SU-DHL-6 (cell line): Measurements from ENCODE around the gene XRCC2.
A peak's percentile ranks its signal among the peaks of the same experiment; 100 is the strongest.

ENCODE experiments used
- H2AFZ ChIP-seq: fragments of 200-600 bp; sonication (generic); 2 replicates; pipeline ENCODE4 v1.6.1; 2014; ENCODE audit warnings: low read depth, mild to moderate bottlenecking, moderate library complexity, mixed read lengths, antibody characterized with exemption, low read length; ENCODE audit not compliant: severe bottlenecking
- H3F3A ChIP-seq: fragments of 200-600 bp; shearing (Covaris generic); 2 replicates; pipeline ENCODE4 v1.6.0; 2016; ENCODE audit warnings: antibody characterized with exemption, mild to moderate bottlenecking; ENCODE audit not compliant: insufficient read depth
- H3K27ac ChIP-seq: fragments of 200-600 bp; sonication (generic); 2 replicates; pipeline ENCODE4 v1.5.1; 2016; ENCODE audit warnings: low read depth, mild to moderate bottlenecking, low read length, moderate library complexity, mixed read lengths
- H3K27me3 ChIP-seq: fragments of 200-600 bp; sonication (generic), shearing (Covaris generic); 2 replicates; pipeline ENCODE4 v1.6.0; 2014; ENCODE audit warnings: mild to moderate bottlenecking, low read length
- H3K36me3 ChIP-seq: fragments of 200-600 bp; sonication (generic); 2 replicates; pipeline ENCODE4 v1.6.1; 2014; ENCODE audit warnings: mild to moderate bottlenecking, low read length, mixed read lengths
- H3K4me2 ChIP-seq: fragments of 300-600, 200-600 bp; shearing (Covaris generic), sonication (generic); 2 replicates; pipeline ENCODE4 v1.6.0; 2014; ENCODE audit warnings: low read length, low read depth, mild to moderate bottlenecking; ENCODE audit not compliant: poor library complexity, severe bottlenecking
- H3K4me3 ChIP-seq: fragments of 200-600 bp; sonication (generic); 2 replicates; pipeline ENCODE4 v1.5.1; 2014; ENCODE audit warnings: antibody characterized with exemption, low read length, mild to moderate bottlenecking, mixed read lengths; ENCODE audit not compliant: insufficient read depth, poor library complexity, severe bottlenecking
- H3K79me2 ChIP-seq: fragments of 200-600 bp; sonication (generic); 2 replicates; pipeline ENCODE4 v1.6.1; 2014; ENCODE audit warnings: mild to moderate bottlenecking, low read length, moderate library complexity; ENCODE audit not compliant: insufficient read depth
- H3K9ac ChIP-seq: fragments of 200-600 bp; sonication (generic); 2 replicates; pipeline ENCODE4 v1.7.0; 2014; ENCODE audit warnings: mild to moderate bottlenecking, low read length
- H3K9me2 ChIP-seq: fragments of 200-600 bp; sonication (generic); replicated peaks from 2 replicates; pipeline ENCODE4 v1.6.1; 2014; ENCODE audit warnings: low read length; ENCODE audit not compliant: insufficient read depth
- H3K9me3 ChIP-seq: fragments of 200-600 bp; sonication (generic); 2 replicates; pipeline ENCODE4 v1.6.1; 2014; ENCODE audit warnings: low read length, mixed read lengths; ENCODE audit not compliant: insufficient read depth
- H4K20me1 ChIP-seq: fragments of 200-600 bp; sonication (generic); 2 replicates; pipeline ENCODE4 v1.6.1; 2014; ENCODE audit warnings: low read depth, mild to moderate bottlenecking, antibody characterized with exemption, low read length, moderate library complexity, mixed read lengths
- CTCF ChIP-seq: fragments of 200-600 bp; sonication (generic); IDR thresholded peaks from one replicate; pipeline ENCODE4 v1.5.1; 2017; ENCODE audit warnings: antibody characterized with exemption, mild to moderate bottlenecking, low read length, moderate library complexity; ENCODE audit not compliant: insufficient read depth, poor library complexity, severe bottlenecking
- EZH2phosphoT487 ChIP-seq: fragments of 200-600 bp; sonication (generic), shearing (Covaris generic); conservative IDR thresholded peaks from 2 replicates; pipeline ENCODE4 v1.6.1; 2018; ENCODE audit warnings: mild to moderate bottlenecking, antibody characterized with exemption, low read length, moderate library complexity, mixed read lengths

Gene XRCC2

GRCh38 chr7:152677808-152678670 is 2.1 kb upstream of the XRCC2 start:
- TF ChIP-seq CTCF (no peak), EZH2phosphoT487 (no peak)
- H3K27ac ChIP-seq: no peak overlapping the region
- H2AFZ ChIP-seq: no peak overlapping the region
- H3K4me2 ChIP-seq: no peak overlapping the region
- no peak overlapping the region for H3K4me3 ChIP-seq
- H3K79me2 ChIP-seq: peaks cover 26% of the 10 kb centered on the region
- no peaks in the 10 kb centered on the region; the same call in 1 of the 2 replicates for H4K20me1 ChIP-seq
- H3K9me2 ChIP-seq: no peaks in the 10 kb centered on the region
- H3F3A ChIP-seq: peaks cover 10% of the 10 kb centered on the region
- H3K27me3 ChIP-seq: no peaks in the 10 kb centered on the region
- no peaks in the 10 kb centered on the region for H3K36me3 ChIP-seq
- no peak overlapping the region for H3K9ac ChIP-seq
- H3K9me3 ChIP-seq: no peaks in the 10 kb centered on the region

DNA sequence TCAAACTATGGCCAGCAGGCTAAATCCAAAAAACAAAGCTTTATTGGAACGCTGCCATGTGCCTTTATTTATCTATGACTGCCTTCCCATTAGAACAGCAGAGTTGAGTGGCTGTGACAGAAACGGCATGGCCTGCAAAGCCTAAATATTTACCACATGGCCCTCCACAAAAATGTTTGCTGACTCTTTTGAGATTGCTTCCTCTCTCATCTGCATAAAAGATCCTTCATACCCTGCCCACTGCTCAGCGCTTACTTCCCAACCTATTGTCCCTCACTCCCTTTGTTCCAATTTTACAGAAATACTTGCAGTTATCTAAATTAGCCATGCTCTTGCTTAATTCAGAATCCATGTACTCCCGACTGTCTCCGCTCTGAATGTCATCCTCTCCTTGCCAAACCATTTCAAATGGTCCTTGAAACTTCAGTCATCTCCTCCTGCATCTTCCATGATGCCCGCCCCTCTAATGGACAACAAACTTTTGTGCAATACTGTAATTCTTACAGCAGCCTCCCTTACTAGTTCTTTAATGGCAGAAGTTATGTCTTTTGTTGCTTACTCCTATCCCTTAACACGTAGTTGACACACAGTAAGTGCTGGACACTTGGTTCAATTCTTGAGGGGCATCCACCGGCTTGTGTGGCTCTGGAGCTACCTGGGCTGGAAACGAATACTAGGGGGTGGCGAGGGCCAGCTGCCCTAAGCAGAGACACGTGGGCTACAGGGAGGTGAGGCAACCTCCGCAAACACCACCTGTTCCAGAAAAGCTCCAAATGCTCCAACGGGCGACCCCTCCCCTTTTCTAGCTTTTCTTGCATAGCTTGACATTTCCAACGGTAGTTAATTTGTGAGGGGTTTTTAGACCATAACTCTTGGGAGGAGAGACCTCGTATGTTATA is 832 bp downstream of the XRCC2 start:
- H3K4me2 ChIP-seq: peak overlapping the region; percentile 71
- peaks cover 6% of the 10 kb centered on the region; the same call in 1 of the 2 replicates for H3K36me3 ChIP-seq
- no peaks in the 10 kb centered on the region for H3K27me3 ChIP-seq
- H2AFZ ChIP-seq: peak overlapping the region; percentile 84
- peak overlapping the region; percentile 61 for H3K27ac ChIP-seq
- H3K79me2 ChIP-seq: peaks cover 54% of the 10 kb centered on the region
- peak overlapping the region; percentile 96 for H3K4me3 ChIP-seq
- no peaks in the 10 kb centered on the region for H3K9me3 ChIP-seq
- H3K9ac ChIP-seq: peak overlapping the region; percentile 91
- H4K20me1 ChIP-seq: no peaks in the 10 kb centered on the region; the same call in 1 of the 2 replicates
- no peaks in the 10 kb centered on the region for H3K9me2 ChIP-seq
- TF ChIP-seq EZH2phosphoT487 (no peak), CTCF (no peak)
- H3F3A ChIP-seq: peaks cover 10% of the 10 kb centered on the region

- Histone ChIP-seq H2AFZ (no peak overlapping the region), H3K79me2 (peaks cover 67% of the 10 kb centered on the region), H3K4me2 (peak overlapping the region; percentile 31)
Measured at GRCh38 chr7:152673897-152674296, 2.0 kb downstream of the XRCC2 start.

More at GRCh38 chr7:152673897-152674296, 2.0 kb downstream of the XRCC2 start:
- H3K36me3 ChIP-seq: peaks cover 6% of the 10 kb centered on the region; the same call in 1 of the 2 replicates
- H4K20me1 ChIP-seq: no peaks in the 10 kb centered on the region; the same call in 1 of the 2 replicates
- no peaks in the 10 kb centered on the region for H3K9me3 ChIP-seq
- TF ChIP-seq EZH2phosphoT487 (no peak), CTCF (no peak)
- no peaks in the 10 kb centered on the region for H3K9me2 ChIP-seq
- H3K4me3 ChIP-seq: no peak overlapping the region
- H3K27ac ChIP-seq: no peak overlapping the region
- H3K9ac ChIP-seq: no peak overlapping the region
- H3F3A ChIP-seq: peaks cover 10% of the 10 kb centered on the region
- H3K27me3 ChIP-seq: no peaks in the 10 kb centered on the region
